Sigmoid colon (tissue), 4 donors: ENCODE measurements around the gene TMEM88.

Source experiments
- CTCF ChIP-seq, 4 experiments: fragments of 450-650 bp in 3 of 4; fragments of 200-600 bp in 1 of 4; IDR thresholded peaks; one replicate each; pipeline ENCODE4 v1.5.1; 2016 to 2019; ENCODE audit warnings: antibody characterized with exemption in 4 of 4, mild to moderate bottlenecking in 3 of 4, moderate library complexity in 2 of 4
- POLR2AphosphoS5 ChIP-seq, 4 donors: sonication (generic); formaldehyde crosslinking; IDR thresholded peaks; one replicate each; pipeline ENCODE4 v1.6.1; 2017; ENCODE audit warnings: antibody characterized with exemption in 4 of 4

- TF ChIP-seq CTCF (IDR thresholded peaks at IDR 0.05) (no peak), POLR2AphosphoS5 (IDR thresholded peaks at IDR 0.05) (peak in 1 of 4 donors; percentile 7)
These were observed at the start of gene TMEM88 for GRCh38 chr17:7854851-7855659.
